Activated CD4-positive, CD25-positive, alpha-beta regulatory T cell (primary cell): Measurements from ENCODE around the gene LRRC26.
A peak's percentile ranks its signal among the peaks of the same experiment; 100 is the strongest.

Experiments used
- DNase-seq, 4 experiments: peaks; one replicate each; lab custom pipeline; 2025; lab: John Stamatoyannopoulos, UW

Gene LRRC26

DNA sequence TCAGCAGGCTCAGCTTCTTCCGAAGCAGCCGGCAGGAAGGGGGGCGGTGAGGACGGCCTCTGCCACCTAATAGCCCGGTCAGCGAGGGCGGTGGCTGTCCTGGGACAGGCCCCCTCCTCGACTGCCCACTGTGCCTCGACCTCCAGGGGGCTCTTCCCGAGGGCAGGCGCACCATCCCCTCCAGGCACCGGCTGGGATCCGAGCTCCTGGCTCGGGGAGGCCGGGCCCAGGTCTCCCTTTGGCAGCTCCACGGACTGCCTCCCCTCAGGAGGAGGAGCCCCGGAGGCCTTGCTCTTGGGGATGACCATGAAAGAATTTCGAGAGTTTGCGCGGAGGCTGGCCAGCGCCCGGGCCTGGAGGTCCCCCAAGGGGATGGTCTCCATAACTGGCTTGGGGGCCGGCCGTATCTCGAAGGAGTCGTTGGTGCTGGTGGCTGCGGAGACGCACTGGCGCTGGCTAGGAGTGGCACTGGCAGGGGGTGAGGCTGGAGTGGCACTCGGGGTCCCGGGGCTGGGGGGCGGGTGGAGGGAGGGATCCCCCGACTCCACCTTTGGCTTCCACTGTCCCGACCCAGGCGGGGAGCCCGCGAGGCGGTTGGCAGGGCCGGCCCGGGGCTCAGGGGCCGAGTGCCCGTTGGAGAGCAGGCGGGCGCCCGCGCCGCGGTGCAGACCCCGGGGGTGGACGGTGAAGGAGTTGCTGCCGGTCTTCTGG is 29.7 kb upstream of the LRRC26 start:
- DNase-seq, result no peak

GRCh38 chr9:137198902-137199283 is 29.0 kb upstream of the LRRC26 start:
- no peak for DNase-seq

DNA sequence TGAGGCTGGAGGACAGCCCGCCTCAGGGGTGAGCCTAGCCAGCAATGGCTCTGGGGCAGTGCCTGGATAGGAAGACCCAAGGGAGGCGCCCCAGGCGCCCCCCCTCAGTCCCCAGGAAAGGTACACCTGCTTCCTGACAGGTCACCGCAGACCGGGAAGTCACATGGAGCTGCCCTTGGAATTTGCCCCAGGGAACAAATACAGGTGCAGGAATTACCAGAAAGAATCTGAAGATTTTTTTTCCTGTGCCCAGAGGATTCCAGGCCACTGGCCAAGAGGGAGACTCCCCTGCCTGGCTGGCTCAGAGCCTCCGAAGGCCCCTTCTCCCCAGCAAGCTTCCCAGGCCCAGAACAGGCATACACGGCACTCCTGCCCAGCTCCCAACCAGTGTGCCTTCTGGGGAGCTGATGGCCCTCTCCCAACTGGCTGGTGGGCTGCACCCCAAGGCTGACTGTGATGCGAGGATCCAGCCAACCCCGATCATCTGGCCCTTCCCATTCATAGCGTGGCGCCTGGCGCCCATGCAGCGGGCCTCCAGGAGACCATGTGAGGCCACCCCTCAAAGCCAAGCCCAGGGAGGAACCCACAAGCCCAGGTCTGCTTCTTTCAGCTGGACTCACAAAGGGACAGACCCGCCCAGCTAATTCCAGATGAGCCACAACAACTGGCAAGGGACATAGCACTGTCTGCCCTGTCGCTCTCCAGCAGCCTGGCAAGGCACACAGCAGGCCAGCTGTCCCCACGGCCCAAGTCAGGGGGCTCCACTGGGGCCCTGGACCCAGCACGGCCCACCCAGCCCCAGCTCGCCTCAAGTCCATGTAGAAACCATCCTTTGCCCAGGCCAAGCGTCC is 28.4 kb upstream of the LRRC26 start:
- no peak for DNase-seq

DNA sequence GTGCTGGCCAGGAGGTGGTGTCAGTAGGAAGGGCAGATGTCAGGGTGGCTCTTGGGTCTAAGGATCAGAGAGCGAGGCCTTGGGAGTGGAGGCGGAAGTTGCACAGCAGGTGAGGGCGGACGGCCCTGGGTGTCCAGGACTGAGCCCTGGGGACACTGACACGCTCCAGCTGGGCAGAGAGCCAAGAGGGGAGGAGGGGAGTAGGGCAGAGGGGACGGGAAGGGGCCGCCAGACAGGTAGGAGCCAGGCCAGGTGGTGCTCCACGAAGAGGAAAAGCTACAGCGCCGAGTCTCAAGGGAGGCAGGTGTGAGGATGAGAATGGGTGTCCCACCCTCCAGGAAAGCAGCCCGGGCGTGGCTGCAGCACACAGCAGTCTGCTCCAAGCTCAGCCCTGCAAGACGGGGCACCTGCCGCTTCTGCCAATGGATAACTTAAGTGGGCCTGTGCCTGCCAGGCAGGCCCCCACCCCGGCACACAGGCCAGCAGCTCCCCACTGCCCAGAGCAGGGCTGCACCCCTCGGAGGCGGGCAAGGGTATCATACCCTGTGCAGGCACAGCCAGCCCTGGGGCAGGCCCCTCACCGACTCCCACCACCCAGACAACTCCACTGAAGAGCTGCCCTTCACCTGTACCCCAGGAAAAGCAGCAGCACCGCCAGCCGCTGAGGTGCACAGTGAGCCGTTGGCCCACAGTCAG is 25.8 kb upstream of the LRRC26 start:
- no peak for DNase-seq

DNA sequence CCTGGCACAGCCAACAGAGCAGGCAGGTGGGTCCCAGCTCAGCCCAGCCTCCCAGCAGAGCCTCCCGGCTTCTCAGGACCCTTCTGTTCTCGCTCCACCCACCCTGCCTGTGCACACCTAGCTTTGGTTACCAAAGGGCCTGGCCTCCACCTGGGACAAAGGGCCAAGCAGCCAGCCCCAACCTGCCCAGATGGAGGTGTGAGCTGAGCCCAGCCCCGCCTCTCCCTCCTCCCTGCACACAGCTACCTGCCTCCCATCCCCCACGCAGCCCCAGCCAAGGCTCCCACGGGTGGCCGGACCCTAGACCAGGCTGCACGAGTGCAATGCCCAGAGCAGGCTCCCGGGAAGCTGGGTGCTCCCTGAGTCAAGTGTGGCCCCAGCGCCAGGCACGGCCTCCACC is 25.1 kb upstream of the LRRC26 start:
- DNase-seq, result no peak

GRCh38 chr9:137194388-137194787 is 24.5 kb upstream of the LRRC26 start:
- no peak for DNase-seq

DNA sequence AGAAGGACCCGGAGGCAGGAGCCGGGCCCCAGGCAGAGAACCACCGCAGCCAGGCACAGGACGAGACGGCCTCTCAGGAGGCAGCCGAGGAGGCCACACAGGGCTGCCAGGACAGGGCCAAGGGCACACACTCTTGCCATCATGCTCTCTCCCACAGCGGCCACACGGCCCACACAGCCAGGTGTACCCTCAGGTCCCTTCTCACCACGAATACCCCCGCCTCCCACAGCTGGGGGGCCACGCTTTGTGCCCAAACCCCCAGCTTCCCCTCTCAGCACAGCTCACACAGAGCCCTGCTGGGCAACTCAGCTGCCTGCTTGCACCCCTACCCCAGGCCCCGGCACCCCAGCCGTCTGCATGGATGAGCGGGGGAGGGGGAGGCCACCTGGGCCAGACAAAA is 23.9 kb upstream of the LRRC26 start:
- no peak for DNase-seq

- no peak for DNase-seq
These were observed 23.0 kb upstream of the LRRC26 start for GRCh38 chr9:137192859-137193258.

DNA sequence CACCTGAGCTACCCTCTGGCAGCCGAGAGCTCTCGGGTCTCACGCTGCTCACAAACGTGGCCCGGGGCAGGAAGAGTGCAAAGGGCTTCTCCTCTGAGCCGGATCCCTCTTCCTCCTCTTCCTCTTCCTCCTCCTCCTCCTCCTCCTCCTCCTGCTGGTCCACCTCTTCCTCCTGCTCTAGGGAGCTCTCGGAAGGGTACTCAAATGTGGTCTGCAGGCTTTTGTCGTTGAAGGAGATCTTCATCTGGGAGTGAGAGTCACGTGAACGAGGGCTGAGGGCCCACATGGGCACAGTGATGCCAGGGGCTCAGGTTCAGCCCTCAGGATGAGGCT is 22.6 kb upstream of the LRRC26 start:
- DNase-seq, result no peak

- DNase-seq, result no peak
These were observed 22.0 kb upstream of the LRRC26 start for GRCh38 chr9:137191691-137192447.

DNA sequence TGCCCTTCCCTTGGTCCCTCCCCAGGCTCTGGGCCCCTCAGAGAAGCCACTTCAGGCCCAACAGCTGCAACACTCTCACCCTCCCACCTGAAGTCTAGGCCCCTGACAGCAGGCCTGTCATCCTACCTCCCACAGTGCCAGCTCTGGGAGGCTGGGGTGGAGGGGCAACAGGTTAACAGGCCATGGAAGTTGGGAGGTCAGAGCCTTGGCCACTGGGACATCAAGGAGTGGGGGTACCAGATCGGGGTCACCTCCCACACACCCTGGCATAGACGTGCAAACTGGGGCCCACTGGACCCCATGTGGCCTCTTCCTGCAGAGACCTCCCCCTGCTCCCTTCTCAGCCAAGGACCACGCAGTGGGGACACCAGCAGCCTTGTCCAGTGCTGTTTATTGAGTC is 21.4 kb upstream of the LRRC26 start:
- DNase-seq, result no peak

- DNase-seq, result no peak
These were observed 20.5 kb upstream of the LRRC26 start for GRCh38 chr9:137190315-137190856.

DNA sequence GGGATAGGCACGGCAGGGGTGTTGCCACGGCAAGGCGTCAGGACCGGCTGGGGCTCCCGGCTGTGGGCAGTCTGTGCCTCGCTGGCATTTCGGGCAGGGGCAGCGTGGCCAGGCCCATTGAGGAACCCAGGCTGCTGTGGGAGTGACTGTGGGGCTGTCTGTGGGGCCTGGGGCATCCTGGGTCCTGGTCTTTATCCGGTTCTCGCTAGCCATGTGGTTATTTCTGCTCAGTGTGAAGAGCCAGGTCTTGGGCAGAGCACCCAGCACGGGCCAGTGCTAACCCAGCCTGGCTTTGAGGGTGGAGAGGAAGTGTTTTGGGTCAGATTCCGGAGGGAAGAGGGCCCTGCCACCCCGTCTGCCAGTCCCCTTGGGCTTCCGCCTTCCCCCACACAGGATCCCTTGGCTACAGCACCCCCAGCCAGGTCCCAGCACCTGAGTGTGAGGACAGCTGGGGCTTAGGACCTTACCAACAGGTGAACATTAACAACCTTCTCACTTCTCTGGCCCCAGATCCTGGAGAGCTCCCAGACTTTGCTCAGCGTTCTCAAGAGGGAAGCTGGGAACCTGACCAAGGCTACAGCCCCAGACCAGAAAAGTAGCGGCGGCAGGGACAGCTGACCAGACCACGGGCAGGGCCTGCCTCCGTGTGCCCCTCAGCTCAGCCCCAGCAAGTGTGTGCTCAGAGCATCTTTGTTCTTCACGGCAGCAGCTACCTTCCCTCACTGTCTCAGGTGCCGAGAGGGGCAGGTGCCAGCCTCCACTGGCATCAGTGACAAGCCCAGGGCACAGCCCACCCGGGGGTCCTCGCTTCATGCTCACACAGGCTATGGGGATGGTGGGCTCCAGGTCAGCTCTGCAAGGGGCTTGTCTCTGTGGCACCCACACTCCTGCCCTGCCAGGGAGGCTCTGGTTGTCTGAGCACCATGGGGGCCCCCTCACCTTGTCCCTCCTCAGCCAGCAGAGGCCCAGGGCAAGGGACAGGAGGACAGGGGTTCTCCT is 19.7 kb upstream of the LRRC26 start:
- no peak for DNase-seq

GRCh38 chr9:137188490-137189296 is 18.8 kb upstream of the LRRC26 start, which contains the start of the genes ANAPC2 and SSNA1:
ANAPC2 (minus strand) TSS chr9:137188560; CDS start chr9:137188532, 28 bp downstream.
SSNA1 (plus strand) TSS chr9:137188676; CDS start chr9:137188727, 51 bp downstream.
- peak; percentile 83 to 90 (median 88) for DNase-seq

- no peak for DNase-seq
These were observed 18.2 kb upstream of the LRRC26 start for GRCh38 chr9:137188086-137188489.

GRCh38 chr9:137187386-137187785 is 17.5 kb upstream of the LRRC26 start:
- DNase-seq, result no peak

DNA sequence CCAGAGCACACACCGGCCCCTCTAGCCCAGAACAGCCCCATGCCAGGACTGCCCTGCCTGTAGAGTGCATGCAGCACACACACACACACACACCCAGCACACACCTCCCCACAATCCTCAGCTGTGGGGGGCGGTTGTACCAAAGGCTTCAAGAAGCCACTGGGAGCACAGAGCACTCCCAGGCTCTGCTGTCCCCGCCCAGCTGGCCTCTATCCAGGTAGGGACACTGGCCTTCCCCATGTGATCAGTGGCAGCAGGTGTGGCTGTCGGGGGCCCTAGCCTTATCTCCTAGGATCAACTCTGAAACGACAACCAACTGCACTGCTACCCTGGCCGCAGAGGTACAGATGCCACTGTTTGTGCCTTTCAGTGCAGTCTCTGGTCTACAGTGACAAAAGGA is 16.5 kb upstream of the LRRC26 start:
- DNase-seq, result no peak

- DNase-seq, result no peak
These were observed 16.1 kb upstream of the LRRC26 start for GRCh38 chr9:137185921-137186320.

DNA sequence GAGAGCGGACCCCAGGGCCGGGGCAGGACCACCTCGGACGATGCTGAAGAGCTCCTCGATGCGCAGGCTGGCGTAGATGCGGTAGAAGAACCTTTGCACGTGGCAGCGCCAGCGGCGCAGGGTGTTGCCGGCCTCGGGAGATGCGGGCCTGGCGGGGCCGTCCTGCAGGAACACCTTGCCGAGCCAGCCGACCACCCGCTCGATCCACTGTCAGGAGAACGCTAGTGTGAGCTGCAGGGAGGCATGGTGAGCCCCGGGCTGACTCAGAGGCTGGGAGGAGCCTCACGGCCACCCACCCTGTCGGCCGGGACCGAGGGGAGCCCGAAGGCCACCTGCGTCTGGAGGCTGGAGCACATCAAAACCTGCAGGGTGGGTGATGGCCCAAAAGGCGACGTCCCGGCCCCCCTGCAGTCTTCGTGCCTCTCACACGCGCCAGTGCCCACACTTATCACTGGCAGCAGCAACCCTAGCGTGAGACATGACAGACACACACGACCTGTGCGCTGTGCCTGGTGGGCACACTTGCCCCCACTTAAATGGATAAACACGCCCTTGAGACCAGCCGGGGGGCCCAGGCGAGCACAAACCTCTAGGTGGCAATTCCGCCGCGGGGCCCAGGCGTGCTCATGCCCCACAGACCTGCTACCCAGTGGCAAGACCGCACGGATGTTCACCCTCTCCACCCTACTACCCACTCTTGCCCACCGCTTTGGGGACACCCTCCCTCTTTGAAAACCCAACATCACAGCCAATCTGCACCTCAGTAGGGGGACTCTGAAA is 15.2 kb upstream of the LRRC26 start:
- no peak for DNase-seq
